SK-N-SH treated with all-trans-retinoic acid at 6 μM for 48 hours (cell line): ENCODE data around the gene SERPINB5.

ENCODE experiments used
- ATAC-seq: fragments of 200-7000 bp; cut with Tn5 transposase; 3 replicates; pipeline ENCODE4 v1.9.1; 2020; ENCODE audit warnings: mild to moderate bottlenecking, moderate library complexity
- ARNTL ChIP-seq: fragments of 450-650 bp; formaldehyde crosslinking; IDR thresholded peaks from 2 replicates; pipeline ENCODE4 v1.5.0; 2020; ENCODE audit warnings: low read depth, mild to moderate bottlenecking, moderate library complexity, borderline replicate concordance
- BACH2 ChIP-seq: fragments of 250-450 bp; sonication (Bioruptor Pico); IDR thresholded peaks from 2 replicates; pipeline ENCODE4 v1.9.0; 2021; ENCODE audit warnings: mild to moderate bottlenecking, borderline replicate concordance
- CREB5 ChIP-seq: fragments of 250-450 bp; sonication (Bioruptor Pico); IDR thresholded peaks from 2 replicates; pipeline ENCODE4 v1.5.1; 2020; ENCODE audit warnings: low read depth, mild to moderate bottlenecking, moderate library complexity
- CSDC2 ChIP-seq: fragments of 250-450 bp; sonication (Bioruptor Pico); IDR thresholded peaks from 2 replicates; pipeline ENCODE4 v1.5.0; 2020; ENCODE audit warnings: mild to moderate bottlenecking, moderate library complexity
- CSRNP3 ChIP-seq: fragments of 250-450 bp; sonication (Bioruptor Pico); IDR thresholded peaks from 2 replicates; pipeline ENCODE4 v1.5.1; 2021; ENCODE audit warnings: mild to moderate bottlenecking, moderate library complexity
- ESRRG ChIP-seq: fragments of 250-450 bp; sonication (Bioruptor Pico); IDR thresholded peaks from 2 replicates; pipeline ENCODE4 v1.6.1; 2021; ENCODE audit warnings: mild to moderate bottlenecking
- GLIS3 ChIP-seq: fragments of 250-450 bp; sonication (Bioruptor Pico); IDR thresholded peaks from 2 replicates; pipeline ENCODE4 v1.5.0; 2020; ENCODE audit warnings: mild to moderate bottlenecking, moderate library complexity
- ISL1 ChIP-seq: fragments of 250-450 bp; sonication (Bioruptor Pico); IDR thresholded peaks from 2 replicates; pipeline ENCODE4 v2.1.2; 2022; ENCODE audit warnings: mild to moderate bottlenecking, moderate library complexity
- OSR1 ChIP-seq: fragments of 250-450 bp; sonication (Bioruptor Pico); IDR thresholded peaks from 2 replicates; pipeline ENCODE4 v1.8.0; 2022; ENCODE audit warnings: moderate library complexity, mild to moderate bottlenecking, inconsistent platforms
- PATZ1 ChIP-seq: fragments of 250-450 bp; sonication (Bioruptor Pico); IDR thresholded peaks from 2 replicates; pipeline ENCODE4 v1.8.0; 2020; ENCODE audit warnings: mild to moderate bottlenecking, moderate library complexity, borderline replicate concordance
- POU6F1 ChIP-seq: fragments of 250-450 bp; sonication (Bioruptor Pico); IDR thresholded peaks from 2 replicates; pipeline ENCODE4 v1.8.0; 2021; ENCODE audit warnings: low read depth, mild to moderate bottlenecking, moderate library complexity, borderline replicate concordance
- PPARA ChIP-seq: fragments of 250-450 bp; sonication (Bioruptor Pico); IDR thresholded peaks from 2 replicates; pipeline ENCODE4 v1.5.0; 2020; ENCODE audit warnings: mild to moderate bottlenecking, borderline replicate concordance
- RARB ChIP-seq: fragments of 250-450 bp; sonication (Bioruptor Pico); IDR thresholded peaks from 2 replicates; pipeline ENCODE4 v1.8.0; 2021; ENCODE audit warnings: mild to moderate bottlenecking, moderate library complexity
- TCF4 ChIP-seq: fragments of 250-450 bp; sonication (Bioruptor Pico); IDR thresholded peaks from 2 replicates; pipeline ENCODE4 v1.8.0; 2021; ENCODE audit warnings: mild to moderate bottlenecking, moderate library complexity, borderline replicate concordance
- TOX ChIP-seq: fragments of 250-450 bp; sonication (Bioruptor Pico); IDR thresholded peaks from 2 replicates; pipeline ENCODE4 v1.8.0; 2021; ENCODE audit warnings: mild to moderate bottlenecking, moderate library complexity, borderline replicate concordance
- TSHZ2 ChIP-seq: fragments of 250-450 bp; sonication (Bioruptor Pico); IDR thresholded peaks from 2 replicates; pipeline ENCODE4 v1.5.0; 2020; ENCODE audit warnings: mild to moderate bottlenecking, moderate library complexity
- ZC3H10 ChIP-seq: fragments of 250-450 bp; sonication (Bioruptor Pico); IDR thresholded peaks from 2 replicates; pipeline ENCODE4 v1.5.1; 2021; ENCODE audit warnings: mild to moderate bottlenecking, moderate library complexity
- ZFP3 ChIP-seq: fragments of 250-450 bp; sonication (Bioruptor Pico); IDR thresholded peaks from 2 replicates; pipeline ENCODE4 v1.5.0; 2020; ENCODE audit warnings: mild to moderate bottlenecking, moderate library complexity
- ZFP30 ChIP-seq: fragments of 450-650 bp; formaldehyde crosslinking; IDR thresholded peaks from 2 replicates; pipeline ENCODE4 v1.5.0; 2022; ENCODE audit warnings: mild to moderate bottlenecking, moderate library complexity
- ZNF565 ChIP-seq: fragments of 450-650 bp; formaldehyde crosslinking; conservative IDR thresholded peaks from 2 replicates; pipeline ENCODE4 v1.5.0; 2020; ENCODE audit warnings: low read depth, mild to moderate bottlenecking, moderate library complexity
- ZNF70 ChIP-seq: fragments of 450-650 bp; formaldehyde crosslinking; IDR thresholded peaks from 2 replicates; pipeline ENCODE4 v1.5.0; 2020; ENCODE audit warnings: mild to moderate bottlenecking, moderate library complexity
- ZNF8 ChIP-seq: fragments of 450-650 bp; formaldehyde crosslinking; IDR thresholded peaks from 2 replicates; pipeline ENCODE4 v1.5.0; 2020; ENCODE audit warnings: mild to moderate bottlenecking, moderate library complexity

SERPINB5 gene

GRCh38 chr18:63443829-63444228, 32.9 kb upstream of the SERPINB5 start:
- no peak for ATAC-seq
- no peak for TF ChIP-seq ZNF565 (CRISPR knock-in tag)
- TF ChIP-seq TSHZ2 (CRISPR knock-in tag) = no peak
- no peak for TF ChIP-seq PPARA
- TF ChIP-seq ZC3H10 (CRISPR knock-in tag) = no peak

GRCh38 chr18:63444580-63444979, 32.2 kb upstream of the SERPINB5 start:
- TF ChIP-seq CSRNP3 (CRISPR knock-in tag) (no peak), OSR1 (no peak), RARB (CRISPR knock-in tag) (no peak), ZNF8 (CRISPR knock-in tag) (no peak), PPARA (no peak), ZNF565 (CRISPR knock-in tag) (no peak), CSDC2 (CRISPR knock-in tag) (no peak), ISL1 (CRISPR knock-in tag) (no peak), TOX (CRISPR knock-in tag) (no peak), ESRRG (no peak), TCF4 (CRISPR knock-in tag) (no peak), ZC3H10 (CRISPR knock-in tag) (no peak), GLIS3 (CRISPR knock-in tag) (no peak)
- TF ChIP-seq, all 23 proteins: peak for 0
- ATAC-seq = no peak

- no peak for ATAC-seq
- TF ChIP-seq CREB5 (CRISPR knock-in tag) (no peak), ARNTL (CRISPR knock-in tag) (no peak), TCF4 (CRISPR knock-in tag) (no peak), GLIS3 (CRISPR knock-in tag) (no peak), RARB (CRISPR knock-in tag) (no peak), ZFP30 (no peak), ESRRG (no peak), POU6F1 (no peak), ZNF8 (CRISPR knock-in tag) (no peak), TOX (CRISPR knock-in tag) (no peak), BACH2 (CRISPR knock-in tag) (no peak), CSRNP3 (CRISPR knock-in tag) (no peak), PATZ1 (CRISPR knock-in tag) (no peak), ZFP3 (CRISPR knock-in tag) (no peak), TSHZ2 (CRISPR knock-in tag) (no peak), ZNF565 (CRISPR knock-in tag) (no peak), OSR1 (no peak), ZNF70 (CRISPR knock-in tag) (no peak), CSDC2 (CRISPR knock-in tag) (no peak), ISL1 (CRISPR knock-in tag) (no peak)
Observed at GRCh38 chr18:63445037-63445436, 31.7 kb upstream of the SERPINB5 start.
